T-helper 2 cell (primary cell): ENCODE measurements around the gene ATP6V0A1.
"Not testable (repeated sequence)": the region's sequence is repeated elsewhere in the genome, so short reads cannot be mapped to it uniquely, and the experiment has no call there.

Experiments
- DNase-seq, 5 experiments: peaks; one replicate each; pipeline versions ENCODE4 v3.0.0 to v3.0.0-alpha.2; 2012 to 2022
- total RNA-seq, 2 donors: gene quantifications; one replicate each; lab custom pipeline; 2026; lab: John Stamatoyannopoulos, UW

ATP6V0A1 gene
- 17.5 to 24.0 reads per million in 2 donors for total RNA-seq

- DNase-seq: peak; percentile 68 to 87 (median 85)
These were observed at the start of gene ATP6V0A1 for GRCh38 chr17:42458497-42459255. ATP6V0A1 (plus strand) TSS chr17:42458878; CDS start chr17:42460895, 2,017 bp downstream.

- no peak for DNase-seq
These were observed 49.0 kb upstream of the ATP6V0A1 start for GRCh38 chr17:42409523-42410318.

GRCh38 chr17:42410319-42410685 lies 48.4 kb upstream of the ATP6V0A1 start:
- DNase-seq: no peak

GRCh38 chr17:42411361-42411760 lies 47.3 kb upstream of the ATP6V0A1 start:
- DNase-seq: no peak

GRCh38 chr17:42411905-42412679 lies 46.6 kb upstream of the ATP6V0A1 start:
- no peak for DNase-seq

GRCh38 chr17:42413464-42414040 lies 45.1 kb upstream of the ATP6V0A1 start:
- no peak for DNase-seq

GRCh38 chr17:42414704-42415409 lies 43.8 kb upstream of the ATP6V0A1 start:
- DNase-seq: peak in 2 of 5 experiments; percentile 33 to 60

GRCh38 chr17:42417981-42418380 lies 40.7 kb upstream of the ATP6V0A1 start:
- DNase-seq: not testable (repeated sequence)

- no peak for DNase-seq
These were observed 37.6 kb upstream of the ATP6V0A1 start for GRCh38 chr17:42421136-42421506.

- DNase-seq: no peak
These were observed 37.0 kb upstream of the ATP6V0A1 start for GRCh38 chr17:42421507-42422338.

- DNase-seq: peak in 1 of 5 experiments; percentile 33
These were observed 36.2 kb upstream of the ATP6V0A1 start for GRCh38 chr17:42422412-42422957.

GRCh38 chr17:42422958-42423712 lies 35.5 kb upstream of the ATP6V0A1 start, which contains the start of gene CAVIN1:
CAVIN1 (minus strand) TSS chr17:42423256; CDS start chr17:42423097, 159 bp downstream.
- no peak for DNase-seq

- DNase-seq: no peak
These were observed 34.9 kb upstream of the ATP6V0A1 start for GRCh38 chr17:42423766-42424165.

GRCh38 chr17:42424991-42425610 lies 33.6 kb upstream of the ATP6V0A1 start:
- no peak for DNase-seq

- DNase-seq: peak in 2 of 5 experiments; percentile 26 to 53
These were observed 30.3 kb upstream of the ATP6V0A1 start for GRCh38 chr17:42428141-42428944.

GRCh38 chr17:42429726-42430447 lies 28.8 kb upstream of the ATP6V0A1 start:
- no peak for DNase-seq

GRCh38 chr17:42431758-42432161 lies 26.9 kb upstream of the ATP6V0A1 start:
- no peak for DNase-seq

- DNase-seq: no peak
These were observed 22.3 kb upstream of the ATP6V0A1 start for GRCh38 chr17:42436391-42436790.
